Measurements from ENCODE around the gene CBR3. TPM values are rescaled to one million over a fixed set of nuclear protein-coding genes. Genes with fewer than 3 reads are reported as not detected.

CBR3 gene
- total and polyA plus RNA-seq, 9 of the 15 experiments (the other 6 are each of a cell fraction or from before 2014, with no cell fraction given), result not detected

- no peak overlapping the region for H3K9ac ChIP-seq (ENCODE audit: insufficient read depth in 1 of 2, low read depth in 2 of 2, low read length in 2 of 2)
- no TSS peak for BruUV-seq (replicated peaks)
- H3K9me1 ChIP-seq (ENCODE audit: control insufficient read depth, insufficient read depth, low read length), result no peaks in the 10 kb centered on the region
- in situ Hi-C loops (cut with MboI), result no loop called here
- H3K27me3 ChIP-seq (ENCODE audit: control insufficient read depth in 2 of 2, insufficient read depth in 2 of 2, low read length in 2 of 2), result peaks cover 22 to 43% of the 10 kb centered on the region in 2 experiments
- H3K4me2 ChIP-seq (ENCODE audit: insufficient read depth, low read length), result no peak overlapping the region
- DNase-seq (ENCODE audit: extremely low read depth in 1 of 4, low spot score in 3 of 4), result no peak
- no peak overlapping the region for H3K4me3 ChIP-seq
- no peak for FAIRE-seq
- TF ChIP-seq PURB (CRISPR knock-in tag; IDR thresholded peaks at IDR 0.05; ENCODE audit: low read depth) (no peak), MAFG (tag; conservative IDR thresholded peaks at IDR 0.05) (0 out of 2 replicates have a peak, but pooled peaks have one; percentile 20), CC2D1A (IDR thresholded peaks at IDR 0.05) (no peak)
- peaks cover 0 to 4% of the 10 kb centered on the region in 2 experiments; a peak in 1 of 5 replicates for H3K4me1 ChIP-seq (replicated peaks in 1 of 2; ENCODE audit: control insufficient read depth in 2 of 2, insufficient read depth in 2 of 2, low read length in 2 of 2)
- H3K36me3 ChIP-seq (ENCODE audit: control insufficient read depth, insufficient read depth, low read length), result no peaks in the 10 kb centered on the region
- no peak overlapping the region for H2AFZ ChIP-seq (ENCODE audit: low read depth, low read length)
- ChIA-PET CTCF (ENCODE audit: low intra/inter-chr PET ratio) (interaction anchor here (0.7 to 1.3 kb wide), 2 partner anchors 27 to 84 kb away, joined by 3 to 7 read pairs; no protein-coding TSS in a partner anchor), POLR2A (interaction anchor here (1.4 kb wide), 1 partner anchor 25 kb away, joined by 4 read pairs; no protein-coding TSS in a partner anchor)
- ATAC-seq, result no peak
- intact Hi-C loops (cut with micrococcal nuclease), result loop anchor here (5.0 kb wide), 1 partner anchor 261 kb away; the partner anchor contains the start of gene CHAF1B
- no peak overlapping the region for H3K27ac ChIP-seq (ENCODE audit: extremely low read depth, low read depth, low read length)
- no peaks in the 10 kb centered on the region for H3K9me3 ChIP-seq (replicated peaks; ENCODE audit: control insufficient read depth, insufficient read depth, low read depth, low read length)
- H3K79me2 ChIP-seq (ENCODE audit: control insufficient read depth, insufficient read depth, low read length), result no peaks in the 10 kb centered on the region
- 0 out of 2 replicates have a peak, but pooled peaks cover 3% of the 10 kb centered on the region for H4K20me1 ChIP-seq (replicated peaks; ENCODE audit: control insufficient read depth, insufficient read depth, low read length)
Observed at GRCh38 chr21:36126208-36126565, 8.7 kb upstream of the CBR3 start.

- 71% methylated on average over 5 of the region's 5 CpGs for WGBS (ENCODE audit: insufficient coverage, low coverage, missing lambda C conversion rate)
- Histone ChIP-seq H4K20me1 (replicated peaks; ENCODE audit: control insufficient read depth, insufficient read depth, low read length) (0 out of 2 replicates have a peak, but pooled peaks cover 3% of the 10 kb centered on the region), H3K4me2 (ENCODE audit: insufficient read depth, low read length) (no peak overlapping the region), H3K9me3 (replicated peaks; ENCODE audit: control insufficient read depth, insufficient read depth, low read depth, low read length) (no peaks in the 10 kb centered on the region), H3K27ac (ENCODE audit: extremely low read depth, low read depth, low read length) (no peak overlapping the region), H3K79me2 (ENCODE audit: control insufficient read depth, insufficient read depth, low read length) (no peaks in the 10 kb centered on the region), H3K4me3 (no peak overlapping the region), H3K27me3 (ENCODE audit: control insufficient read depth in 2 of 2, insufficient read depth in 2 of 2, low read length in 2 of 2) (peaks cover 22 to 43% of the 10 kb centered on the region in 2 experiments), H2AFZ (ENCODE audit: low read depth, low read length) (no peak overlapping the region), H3K9me1 (ENCODE audit: control insufficient read depth, insufficient read depth, low read length) (no peaks in the 10 kb centered on the region), H3K9ac (ENCODE audit: insufficient read depth in 1 of 2, low read depth in 2 of 2, low read length in 2 of 2) (no peak overlapping the region), H3K4me1 (replicated peaks in 1 of 2; ENCODE audit: control insufficient read depth in 2 of 2, insufficient read depth in 2 of 2, low read length in 2 of 2) (peaks cover 0 to 4% of the 10 kb centered on the region in 2 experiments; a peak in 1 of 5 replicates), H3K36me3 (ENCODE audit: control insufficient read depth, insufficient read depth, low read length) (no peaks in the 10 kb centered on the region)
- DNase-seq (ENCODE audit: extremely low read depth in 1 of 4, low spot score in 3 of 4), result no peak
- ChIA-PET CTCF (ENCODE audit: low intra/inter-chr PET ratio) (interaction anchor here (0.7 kb wide), 1 partner anchor 26 kb away, joined by 3 read pairs; no protein-coding TSS in a partner anchor), POLR2A (interaction anchor here (1.4 kb wide), 1 partner anchor 24 kb away, joined by 4 read pairs; no protein-coding TSS in a partner anchor)
- intact Hi-C loops (cut with micrococcal nuclease) (loop anchor here (5.0 kb wide), 1 partner anchor 261 kb away; the partner anchor contains the start of gene CHAF1B), in situ Hi-C loops (cut with MboI) (no loop called here)
- no peak for ATAC-seq
- no TSS peak for BruUV-seq (replicated peaks)
- no peak for FAIRE-seq
- no peak for TF ChIP-seq ZNF280A (IDR thresholded peaks at IDR 0.05; ENCODE audit: low read depth, partially characterized antibody)
- TF ChIP-seq, protein P1, sequence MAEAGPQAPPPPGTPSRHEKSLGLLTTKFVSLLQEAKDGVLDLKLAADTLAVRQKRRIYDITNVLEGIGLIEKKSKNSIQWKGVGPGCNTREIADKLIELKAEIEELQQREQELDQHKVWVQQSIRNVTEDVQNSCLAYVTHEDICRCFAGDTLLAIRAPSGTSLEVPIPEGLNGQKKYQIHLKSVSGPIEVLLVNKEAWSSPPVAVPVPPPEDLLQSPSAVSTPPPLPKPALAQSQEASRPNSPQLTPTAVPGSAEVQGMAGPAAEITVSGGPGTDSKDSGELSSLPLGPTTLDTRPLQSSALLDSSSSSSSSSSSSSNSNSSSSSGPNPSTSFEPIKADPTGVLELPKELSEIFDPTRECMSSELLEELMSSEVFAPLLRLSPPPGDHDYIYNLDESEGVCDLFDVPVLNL (CRISPR knock-in tag; IDR thresholded peaks at IDR 0.05; ENCODE audit: low read depth), result no peak
- TF ChIP-seq, protein P2, sequence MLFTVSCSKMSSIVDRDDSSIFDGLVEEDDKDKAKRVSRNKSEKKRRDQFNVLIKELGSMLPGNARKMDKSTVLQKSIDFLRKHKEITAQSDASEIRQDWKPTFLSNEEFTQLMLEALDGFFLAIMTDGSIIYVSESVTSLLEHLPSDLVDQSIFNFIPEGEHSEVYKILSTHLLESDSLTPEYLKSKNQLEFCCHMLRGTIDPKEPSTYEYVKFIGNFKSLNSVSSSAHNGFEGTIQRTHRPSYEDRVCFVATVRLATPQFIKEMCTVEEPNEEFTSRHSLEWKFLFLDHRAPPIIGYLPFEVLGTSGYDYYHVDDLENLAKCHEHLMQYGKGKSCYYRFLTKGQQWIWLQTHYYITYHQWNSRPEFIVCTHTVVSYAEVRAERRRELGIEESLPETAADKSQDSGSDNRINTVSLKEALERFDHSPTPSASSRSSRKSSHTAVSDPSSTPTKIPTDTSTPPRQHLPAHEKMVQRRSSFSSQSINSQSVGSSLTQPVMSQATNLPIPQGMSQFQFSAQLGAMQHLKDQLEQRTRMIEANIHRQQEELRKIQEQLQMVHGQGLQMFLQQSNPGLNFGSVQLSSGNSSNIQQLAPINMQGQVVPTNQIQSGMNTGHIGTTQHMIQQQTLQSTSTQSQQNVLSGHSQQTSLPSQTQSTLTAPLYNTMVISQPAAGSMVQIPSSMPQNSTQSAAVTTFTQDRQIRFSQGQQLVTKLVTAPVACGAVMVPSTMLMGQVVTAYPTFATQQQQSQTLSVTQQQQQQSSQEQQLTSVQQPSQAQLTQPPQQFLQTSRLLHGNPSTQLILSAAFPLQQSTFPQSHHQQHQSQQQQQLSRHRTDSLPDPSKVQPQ (CRISPR knock-in tag; IDR thresholded peaks at IDR 0.05; ENCODE audit: borderline replicate concordance), result no peak
- no peak for TF ChIP-seq PPARD (CRISPR knock-in tag; IDR thresholded peaks at IDR 0.05)
- no peak for TF ChIP-seq BCL6 (CRISPR knock-in tag; IDR thresholded peaks at IDR 0.05)
- no peak for TF ChIP-seq ZNF282 (CRISPR knock-in tag; IDR thresholded peaks at IDR 0.05)
- TF ChIP-seq OTX1 (CRISPR knock-in tag; IDR thresholded peaks at IDR 0.05), result no peak
Observed at GRCh38 chr21:36126621-36127110, 8.2 kb upstream of the CBR3 start.

Measured in K562 (cell line).